Activated CD8-positive, alpha-beta T cell treated with anti-CD3 and anti-CD28 coated beads for 36 hours (primary cell): ENCODE measurements around the gene SCAND1. TPM values are rescaled to one million over a fixed set of nuclear protein-coding genes. Genes with fewer than 3 reads are reported as not detected.

Experiments used
- ATAC-seq: fragments of 200-7000 bp; cut with Tn5 transposase; one replicate; pipeline ENCODE4 v1.10.0; 2021; ENCODE audit warnings: mild to moderate bottlenecking, moderate library complexity
- CTCF ChIA-PET: fragments of 350-600 bp; sonication (Branson Sonifier 250); formaldehyde crosslinking; loops from one replicate; lab custom pipeline; 2021; ENCODE audit warnings: antibody characterized with exemption; lab: Charles Lee
- POLR2A ChIA-PET: fragments of 350-600 bp; sonication (Branson Sonifier 250); formaldehyde crosslinking; loops from one replicate; lab custom pipeline; 2021; ENCODE audit warnings: antibody characterized with exemption; lab: Charles Lee
- DNase-seq: peaks from one replicate; pipeline ENCODE4 v3.0.0-alpha.2; 2020
- H3K27ac Mint-ChIP-seq: one replicate; pipeline ENCODE4 v1.8.0; 2021; ENCODE audit warnings: mild to moderate bottlenecking, mixed read lengths
- H3K27me3 Mint-ChIP-seq: one replicate; pipeline ENCODE4 v1.8.0; 2021; ENCODE audit warnings: mixed read lengths
- H3K36me3 Mint-ChIP-seq: one replicate; pipeline ENCODE4 v1.8.0; 2021; ENCODE audit warnings: low read depth, mixed read lengths
- H3K4me1 Mint-ChIP-seq: one replicate; pipeline ENCODE4 v1.8.0; 2021; ENCODE audit warnings: low read depth, mixed read lengths
- H3K4me3 Mint-ChIP-seq: one replicate; pipeline ENCODE4 v1.8.0; 2021; ENCODE audit warnings: mild to moderate bottlenecking, moderate library complexity, mixed read lengths
- H3K9me3 Mint-ChIP-seq: one replicate; pipeline ENCODE4 v1.8.0; 2021; ENCODE audit warnings: mixed read lengths
- intact Hi-C: fragments of 100-400 bp; cut with micrococcal nuclease; formaldehyde crosslinking; loops from one replicate; pipeline ENCODE4 v1.10.0; 2022
- total RNA-seq, 2 experiments: library from RNA; stranded (reverse); gene quantifications; one replicate each; pipeline ENCODE4 v1.2.3, GENCODE V29; 2021
- TF ChIP-seq, protein P1 (sequence below): fragments of 200-600 bp; IDR thresholded peaks from one replicate; pipeline ENCODE4 v1.8.0; 2022; ENCODE audit warnings: antibody characterized with exemption, mild to moderate bottlenecking

The SCAND1 gene
- total RNA-seq, 2 experiments from 2014 or later: 46.4 to 49.2 TPM

DNA sequence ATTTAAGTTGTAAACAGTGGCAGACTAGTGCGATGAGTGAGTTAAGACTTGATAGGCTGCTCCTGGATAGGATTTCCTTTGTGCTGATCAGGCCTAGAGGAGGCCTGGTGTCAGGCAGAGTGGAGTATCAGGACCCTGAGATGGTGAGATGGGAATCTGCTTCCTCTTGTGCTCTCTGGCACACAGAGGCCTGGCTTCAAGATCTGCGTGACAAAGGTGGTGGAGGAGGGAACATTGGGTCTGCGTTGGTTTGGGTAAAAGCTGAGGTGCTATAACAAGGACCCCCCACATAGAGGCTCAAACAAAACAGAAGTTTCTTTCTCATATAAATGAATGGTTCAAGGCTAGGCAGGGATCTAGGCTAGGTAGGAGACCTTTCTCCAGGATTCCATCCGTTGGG, 20.3 kb downstream of the SCAND1 start:
- H3K27me3 Mint-ChIP-seq: no peaks in the 10 kb centered on the region
- H3K4me3 Mint-ChIP-seq: no peak overlapping the region
- ChIA-PET CTCF (no interaction called here), POLR2A (interaction anchor here (1.1 kb wide), 1 partner anchor 20 kb away, joined by 3 read pairs; the partner anchor contains the start of gene SCAND1)
- intact Hi-C loops: no loop called here
- H3K4me1 Mint-ChIP-seq: peaks cover 12% of the 10 kb centered on the region
- DNase-seq (no peak), ATAC-seq (no peak)
- H3K36me3 Mint-ChIP-seq: peaks cover 31% of the 10 kb centered on the region
- no peaks in the 10 kb centered on the region for H3K9me3 Mint-ChIP-seq
- H3K27ac Mint-ChIP-seq: peak overlapping the region; percentile 48
- TF ChIP-seq, protein P1, sequence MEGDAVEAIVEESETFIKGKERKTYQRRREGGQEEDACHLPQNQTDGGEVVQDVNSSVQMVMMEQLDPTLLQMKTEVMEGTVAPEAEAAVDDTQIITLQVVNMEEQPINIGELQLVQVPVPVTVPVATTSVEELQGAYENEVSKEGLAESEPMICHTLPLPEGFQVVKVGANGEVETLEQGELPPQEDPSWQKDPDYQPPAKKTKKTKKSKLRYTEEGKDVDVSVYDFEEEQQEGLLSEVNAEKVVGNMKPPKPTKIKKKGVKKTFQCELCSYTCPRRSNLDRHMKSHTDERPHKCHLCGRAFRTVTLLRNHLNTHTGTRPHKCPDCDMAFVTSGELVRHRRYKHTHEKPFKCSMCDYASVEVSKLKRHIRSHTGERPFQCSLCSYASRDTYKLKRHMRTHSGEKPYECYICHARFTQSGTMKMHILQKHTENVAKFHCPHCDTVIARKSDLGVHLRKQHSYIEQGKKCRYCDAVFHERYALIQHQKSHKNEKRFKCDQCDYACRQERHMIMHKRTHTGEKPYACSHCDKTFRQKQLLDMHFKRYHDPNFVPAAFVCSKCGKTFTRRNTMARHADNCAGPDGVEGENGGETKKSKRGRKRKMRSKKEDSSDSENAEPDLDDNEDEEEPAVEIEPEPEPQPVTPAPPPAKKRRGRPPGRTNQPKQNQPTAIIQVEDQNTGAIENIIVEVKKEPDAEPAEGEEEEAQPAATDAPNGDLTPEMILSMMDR: no peak

DNA sequence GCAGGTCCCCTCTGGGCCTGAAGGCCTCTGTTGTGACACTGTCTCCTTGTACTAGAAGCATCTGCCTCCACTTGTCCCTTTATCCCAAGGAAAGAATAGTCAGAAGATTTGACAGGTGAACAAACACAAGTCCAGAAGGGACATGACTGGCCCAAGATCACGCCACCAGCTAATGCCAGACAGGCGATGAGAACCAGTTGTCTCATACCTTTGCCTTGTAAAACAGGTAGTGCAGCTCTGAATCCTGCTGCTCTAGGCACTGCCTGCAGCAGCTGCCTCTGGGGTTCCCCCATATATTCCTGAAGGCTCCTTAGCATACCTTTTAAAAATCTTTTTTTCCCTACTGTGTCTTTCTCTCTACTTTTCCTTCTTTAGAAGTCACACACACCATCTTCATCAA, 25.0 kb downstream of the SCAND1 start:
- no peak for ATAC-seq
- Mint-ChIP-seq H3K4me3 (no peak overlapping the region), H3K4me1 (peaks cover 9% of the 10 kb centered on the region), H3K27ac (no peak overlapping the region), H3K36me3 (peaks cover 35% of the 10 kb centered on the region), H3K9me3 (no peaks in the 10 kb centered on the region), H3K27me3 (no peaks in the 10 kb centered on the region)
- intact Hi-C loops: no loop called here
- ChIA-PET POLR2A (no interaction called here), CTCF (no interaction called here)
- no peak for DNase-seq
- TF ChIP-seq, protein P1: no peak

DNA sequence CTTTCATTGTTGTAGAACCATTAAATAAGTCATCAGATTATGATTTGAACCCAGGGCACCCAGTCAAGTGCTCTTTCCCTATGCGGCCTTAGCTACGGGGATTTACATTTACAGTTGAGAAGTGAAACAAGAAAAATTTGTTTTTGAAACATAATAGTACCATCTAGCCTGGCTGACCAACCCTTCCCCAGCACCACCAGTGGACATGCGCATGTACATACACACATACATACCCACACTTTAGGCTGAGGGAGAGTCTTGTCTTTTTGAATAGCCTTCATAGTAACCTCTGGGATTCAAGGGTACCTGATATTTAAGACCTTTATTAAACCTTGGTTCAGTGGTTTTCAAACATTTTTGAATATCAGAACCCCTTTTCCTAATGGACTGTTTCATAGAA, 33.8 kb downstream of the SCAND1 start:
- TF ChIP-seq, protein P1: no peak
- Mint-ChIP-seq H3K9me3 (no peaks in the 10 kb centered on the region), H3K4me3 (no peak overlapping the region), H3K27ac (no peak overlapping the region), H3K4me1 (no peaks in the 10 kb centered on the region), H3K27me3 (no peaks in the 10 kb centered on the region), H3K36me3 (peaks cover 20% of the 10 kb centered on the region)
- no peak for ATAC-seq
- intact Hi-C loops: no loop called here
- DNase-seq: no peak
- CTCF ChIA-PET: interaction anchor here (0.9 to 1.5 kb wide), 2 partner anchors 14 to 312 kb away, joined by 3 read pairs; no protein-coding TSS in a partner anchor
- POLR2A ChIA-PET: no interaction called here

DNA sequence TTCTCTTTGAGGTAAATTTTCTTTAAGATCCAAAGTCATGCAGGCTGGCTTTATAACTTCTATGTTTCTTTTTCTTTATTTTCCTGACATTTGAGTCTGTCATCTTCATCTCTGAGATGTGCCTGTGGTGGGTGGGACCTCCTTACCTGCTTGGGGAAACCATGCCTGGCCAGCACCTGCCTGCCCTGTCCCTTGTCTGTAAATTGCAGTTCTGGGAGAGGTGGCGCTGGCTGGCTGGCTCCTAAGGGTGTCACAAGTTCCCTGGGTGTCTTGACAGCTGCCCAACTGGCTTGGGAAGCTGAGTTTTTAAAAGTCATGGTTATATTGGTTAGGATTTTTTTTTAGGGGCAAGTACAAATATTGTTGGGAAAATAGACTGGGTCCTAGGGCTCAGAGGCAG, 36.3 kb downstream of the SCAND1 start:
- DNase-seq (no peak), ATAC-seq (no peak)
- Mint-ChIP-seq H3K9me3 (no peaks in the 10 kb centered on the region), H3K4me1 (no peaks in the 10 kb centered on the region), H3K27ac (no peak overlapping the region), H3K36me3 (peaks cover 29% of the 10 kb centered on the region), H3K4me3 (no peak overlapping the region), H3K27me3 (no peaks in the 10 kb centered on the region)
- ChIA-PET POLR2A (interaction anchor here (2.4 kb wide), 1 partner anchor 35 kb away, joined by 7 read pairs; no protein-coding TSS in a partner anchor), CTCF (no interaction called here)
- intact Hi-C loops: no loop called here
- TF ChIP-seq, protein P1: no peak

DNA sequence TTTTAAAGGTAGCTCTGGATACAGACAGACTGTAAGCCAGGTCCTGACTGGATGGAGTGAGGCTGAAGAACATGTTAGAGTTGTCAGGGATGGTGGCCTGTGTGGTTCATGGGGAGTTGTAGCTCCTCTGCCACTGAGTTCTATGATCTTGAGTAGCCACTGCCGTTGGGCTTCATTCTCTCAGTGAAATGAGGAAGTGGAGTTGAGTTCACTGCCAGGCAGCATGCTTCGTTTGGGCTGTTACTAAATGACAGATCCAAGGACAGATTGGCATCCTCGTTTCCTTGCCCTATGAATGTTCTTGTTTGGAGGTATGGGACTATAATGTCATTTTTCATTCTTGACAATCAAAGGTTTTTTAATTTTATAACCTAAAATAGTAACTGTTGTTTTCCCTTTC, 37.2 kb downstream of the SCAND1 start:
- Mint-ChIP-seq H3K4me3 (no peak overlapping the region), H3K9me3 (no peaks in the 10 kb centered on the region), H3K27me3 (no peaks in the 10 kb centered on the region), H3K36me3 (peaks cover 29% of the 10 kb centered on the region), H3K27ac (no peak overlapping the region), H3K4me1 (no peaks in the 10 kb centered on the region)
- POLR2A ChIA-PET: interaction anchor here (2.4 kb wide), 1 partner anchor 36 kb away, joined by 7 read pairs; no protein-coding TSS in a partner anchor
- ATAC-seq (no peak), DNase-seq (no peak)
- CTCF ChIA-PET: no interaction called here
- intact Hi-C loops: no loop called here
- TF ChIP-seq, protein P1: no peak
